SK-N-SH treated with all-trans-retinoic acid at 6 μM for 48 hours (cell line): ENCODE results near the gene LALBA.

ENCODE experiments used
- ARNTL ChIP-seq: fragments of 450-650 bp; formaldehyde crosslinking; IDR thresholded peaks from 2 replicates; pipeline ENCODE4 v1.5.0; 2020; ENCODE audit warnings: low read depth, mild to moderate bottlenecking, moderate library complexity, borderline replicate concordance
- GLIS3 ChIP-seq: fragments of 250-450 bp; sonication (Bioruptor Pico); IDR thresholded peaks from 2 replicates; pipeline ENCODE4 v1.5.0; 2020; ENCODE audit warnings: mild to moderate bottlenecking, moderate library complexity
- PPARA ChIP-seq: fragments of 250-450 bp; sonication (Bioruptor Pico); IDR thresholded peaks from 2 replicates; pipeline ENCODE4 v1.5.0; 2020; ENCODE audit warnings: mild to moderate bottlenecking, borderline replicate concordance
- RARB ChIP-seq: fragments of 250-450 bp; sonication (Bioruptor Pico); IDR thresholded peaks from 2 replicates; pipeline ENCODE4 v1.8.0; 2021; ENCODE audit warnings: mild to moderate bottlenecking, moderate library complexity
- TCF4 ChIP-seq: fragments of 250-450 bp; sonication (Bioruptor Pico); IDR thresholded peaks from 2 replicates; pipeline ENCODE4 v1.8.0; 2021; ENCODE audit warnings: mild to moderate bottlenecking, moderate library complexity, borderline replicate concordance
- ZFP30 ChIP-seq: fragments of 450-650 bp; formaldehyde crosslinking; IDR thresholded peaks from 2 replicates; pipeline ENCODE4 v1.5.0; 2022; ENCODE audit warnings: mild to moderate bottlenecking, moderate library complexity
- ZNF565 ChIP-seq: fragments of 450-650 bp; formaldehyde crosslinking; conservative IDR thresholded peaks from 2 replicates; pipeline ENCODE4 v1.5.0; 2020; ENCODE audit warnings: low read depth, mild to moderate bottlenecking, moderate library complexity
- ZNF70 ChIP-seq: fragments of 450-650 bp; formaldehyde crosslinking; IDR thresholded peaks from 2 replicates; pipeline ENCODE4 v1.5.0; 2020; ENCODE audit warnings: mild to moderate bottlenecking, moderate library complexity
- ZNF8 ChIP-seq: fragments of 450-650 bp; formaldehyde crosslinking; IDR thresholded peaks from 2 replicates; pipeline ENCODE4 v1.5.0; 2020; ENCODE audit warnings: mild to moderate bottlenecking, moderate library complexity
- TF ChIP-seq, protein P1 (sequence below): fragments of 250-450 bp; sonication (Bioruptor Pico); IDR thresholded peaks from 2 replicates; pipeline ENCODE4 v1.8.0; 2020; ENCODE audit warnings: mild to moderate bottlenecking, moderate library complexity, borderline replicate concordance
- TF ChIP-seq, protein P2 (sequence below): fragments of 250-450 bp; sonication (Bioruptor Pico); IDR thresholded peaks from 2 replicates; pipeline ENCODE4 v1.5.1; 2020; ENCODE audit warnings: low read depth, mild to moderate bottlenecking, moderate library complexity
- TF ChIP-seq, protein P3 (sequence below): fragments of 250-450 bp; sonication (Bioruptor Pico); IDR thresholded peaks from 2 replicates; pipeline ENCODE4 v1.5.1; 2021; ENCODE audit warnings: mild to moderate bottlenecking, moderate library complexity
- TF ChIP-seq, protein P4 (sequence below): fragments of 250-450 bp; sonication (Bioruptor Pico); IDR thresholded peaks from 2 replicates; pipeline ENCODE4 v1.8.0; 2021; ENCODE audit warnings: low read depth, mild to moderate bottlenecking, moderate library complexity, borderline replicate concordance

DNA sequence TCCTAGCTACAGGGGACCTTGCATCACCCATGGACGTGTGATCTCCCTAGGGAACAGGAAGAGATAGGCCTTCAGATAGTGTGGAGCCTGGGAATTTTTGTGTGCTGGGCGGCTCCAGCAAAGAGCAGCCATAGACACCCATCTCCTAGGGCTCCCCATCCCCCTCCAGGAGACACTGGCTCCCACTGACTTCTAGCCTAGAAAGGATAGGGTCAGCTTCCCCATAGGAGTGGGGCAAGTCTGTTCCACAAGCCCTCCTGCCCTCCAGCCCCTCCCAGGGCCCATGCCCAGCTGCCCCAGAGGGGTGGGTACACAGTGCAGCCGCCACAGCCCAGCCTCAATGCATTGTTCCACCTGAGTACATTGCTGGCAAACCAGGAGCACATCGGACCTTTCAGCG is 16.5 kb upstream of the LALBA start:
- TF ChIP-seq, protein P1, sequence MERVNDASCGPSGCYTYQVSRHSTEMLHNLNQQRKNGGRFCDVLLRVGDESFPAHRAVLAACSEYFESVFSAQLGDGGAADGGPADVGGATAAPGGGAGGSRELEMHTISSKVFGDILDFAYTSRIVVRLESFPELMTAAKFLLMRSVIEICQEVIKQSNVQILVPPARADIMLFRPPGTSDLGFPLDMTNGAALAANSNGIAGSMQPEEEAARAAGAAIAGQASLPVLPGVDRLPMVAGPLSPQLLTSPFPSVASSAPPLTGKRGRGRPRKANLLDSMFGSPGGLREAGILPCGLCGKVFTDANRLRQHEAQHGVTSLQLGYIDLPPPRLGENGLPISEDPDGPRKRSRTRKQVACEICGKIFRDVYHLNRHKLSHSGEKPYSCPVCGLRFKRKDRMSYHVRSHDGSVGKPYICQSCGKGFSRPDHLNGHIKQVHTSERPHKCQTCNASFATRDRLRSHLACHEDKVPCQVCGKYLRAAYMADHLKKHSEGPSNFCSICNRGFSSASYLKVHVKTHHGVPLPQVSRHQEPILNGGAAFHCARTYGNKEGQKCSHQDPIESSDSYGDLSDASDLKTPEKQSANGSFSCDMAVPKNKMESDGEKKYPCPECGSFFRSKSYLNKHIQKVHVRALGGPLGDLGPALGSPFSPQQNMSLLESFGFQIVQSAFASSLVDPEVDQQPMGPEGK: no peak
- no peak for TF ChIP-seq TCF4 (CRISPR knock-in tag)
- no peak for TF ChIP-seq ZNF70 (CRISPR knock-in tag)
- TF ChIP-seq RARB (CRISPR knock-in tag): no peak
- no peak for TF ChIP-seq ZNF8 (CRISPR knock-in tag)
- TF ChIP-seq ZFP30 (CRISPR knock-in tag): no peak
- TF ChIP-seq PPARA (CRISPR knock-in tag): no peak
- TF ChIP-seq, protein P2, sequence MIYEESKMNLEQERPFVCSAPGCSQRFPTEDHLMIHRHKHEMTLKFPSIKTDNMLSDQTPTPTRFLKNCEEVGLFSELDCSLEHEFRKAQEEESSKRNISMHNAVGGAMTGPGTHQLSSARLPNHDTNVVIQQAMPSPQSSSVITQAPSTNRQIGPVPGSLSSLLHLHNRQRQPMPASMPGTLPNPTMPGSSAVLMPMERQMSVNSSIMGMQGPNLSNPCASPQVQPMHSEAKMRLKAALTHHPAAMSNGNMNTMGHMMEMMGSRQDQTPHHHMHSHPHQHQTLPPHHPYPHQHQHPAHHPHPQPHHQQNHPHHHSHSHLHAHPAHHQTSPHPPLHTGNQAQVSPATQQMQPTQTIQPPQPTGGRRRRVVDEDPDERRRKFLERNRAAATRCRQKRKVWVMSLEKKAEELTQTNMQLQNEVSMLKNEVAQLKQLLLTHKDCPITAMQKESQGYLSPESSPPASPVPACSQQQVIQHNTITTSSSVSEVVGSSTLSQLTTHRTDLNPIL (CRISPR knock-in tag): no peak
- TF ChIP-seq, protein P3, sequence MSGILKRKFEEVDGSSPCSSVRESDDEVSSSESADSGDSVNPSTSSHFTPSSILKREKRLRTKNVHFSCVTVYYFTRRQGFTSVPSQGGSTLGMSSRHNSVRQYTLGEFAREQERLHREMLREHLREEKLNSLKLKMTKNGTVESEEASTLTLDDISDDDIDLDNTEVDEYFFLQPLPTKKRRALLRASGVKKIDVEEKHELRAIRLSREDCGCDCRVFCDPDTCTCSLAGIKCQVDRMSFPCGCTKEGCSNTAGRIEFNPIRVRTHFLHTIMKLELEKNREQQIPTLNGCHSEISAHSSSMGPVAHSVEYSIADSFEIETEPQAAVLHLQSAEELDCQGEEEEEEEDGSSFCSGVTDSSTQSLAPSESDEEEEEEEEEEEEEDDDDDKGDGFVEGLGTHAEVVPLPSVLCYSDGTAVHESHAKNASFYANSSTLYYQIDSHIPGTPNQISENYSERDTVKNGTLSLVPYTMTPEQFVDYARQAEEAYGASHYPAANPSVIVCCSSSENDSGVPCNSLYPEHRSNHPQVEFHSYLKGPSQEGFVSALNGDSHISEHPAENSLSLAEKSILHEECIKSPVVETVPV (CRISPR knock-in tag): no peak
- no peak for TF ChIP-seq ZNF565
- TF ChIP-seq, protein P4, sequence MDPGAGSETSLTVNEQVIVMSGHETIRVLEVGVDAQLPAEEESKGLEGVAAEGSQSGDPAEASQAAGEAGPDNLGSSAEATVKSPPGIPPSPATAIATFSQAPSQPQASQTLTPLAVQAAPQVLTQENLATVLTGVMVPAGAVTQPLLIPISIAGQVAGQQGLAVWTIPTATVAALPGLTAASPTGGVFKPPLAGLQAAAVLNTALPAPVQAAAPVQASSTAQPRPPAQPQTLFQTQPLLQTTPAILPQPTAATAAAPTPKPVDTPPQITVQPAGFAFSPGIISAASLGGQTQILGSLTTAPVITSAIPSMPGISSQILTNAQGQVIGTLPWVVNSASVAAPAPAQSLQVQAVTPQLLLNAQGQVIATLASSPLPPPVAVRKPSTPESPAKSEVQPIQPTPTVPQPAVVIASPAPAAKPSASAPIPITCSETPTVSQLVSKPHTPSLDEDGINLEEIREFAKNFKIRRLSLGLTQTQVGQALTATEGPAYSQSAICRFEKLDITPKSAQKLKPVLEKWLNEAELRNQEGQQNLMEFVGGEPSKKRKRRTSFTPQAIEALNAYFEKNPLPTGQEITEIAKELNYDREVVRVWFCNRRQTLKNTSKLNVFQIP (CRISPR knock-in tag): no peak
- no peak for TF ChIP-seq ARNTL (CRISPR knock-in tag)
- no peak for TF ChIP-seq GLIS3 (CRISPR knock-in tag)
